C4-2B (cell line): Measurements from ENCODE around the gene C5orf24.

Source experiments
- CTCF ChIP-seq: fragments of 450-650 bp; conservative IDR thresholded peaks from 2 replicates; pipeline ENCODE4 v1.5.1; 2017; ENCODE audit warnings: mild to moderate bottlenecking
- ZFX ChIP-seq: fragments of 450-650 bp; IDR thresholded peaks from 2 replicates; pipeline ENCODE4 v1.6.1; 2017

GRCh38 chr5:134851307-134851923 lies 5.6 kb downstream of the C5orf24 start:
- peak; percentile 78 for TF ChIP-seq CTCF
- no peak for TF ChIP-seq ZFX
